Activated CD4-positive, alpha-beta memory T cell treated with anti-CD3 and anti-CD28 coated beads, Interleukin-2, amount 10 ng/mL, durations not matched to agents 7 days and 5 days (primary cell): ENCODE measurements around the gene OR8B8. TPM values are rescaled to one million over a fixed set of nuclear protein-coding genes. Genes with fewer than 3 reads are reported as not detected.
"Not testable (repeated sequence)": the region's sequence is repeated elsewhere in the genome, so short reads cannot be mapped to it uniquely, and the experiment has no call there.

ENCODE experiments used
- CTCF ChIA-PET: fragments of 350-600 bp; sonication (Branson Sonifier 250); formaldehyde crosslinking; loops from one replicate; lab custom pipeline; 2021; ENCODE audit warnings: antibody characterized with exemption, inconsistent platforms; lab: Charles Lee
- POLR2A ChIA-PET: fragments of 350-600 bp; sonication (Branson Sonifier 250); formaldehyde crosslinking; loops from one replicate; lab custom pipeline; 2021; ENCODE audit warnings: antibody characterized with exemption; lab: Charles Lee
- DNase-seq: peaks from one replicate; pipeline ENCODE4 v3.0.0-alpha.2; 2020
- H3K27ac Mint-ChIP-seq: one replicate; pipeline ENCODE4 v1.8.0; 2021; ENCODE audit warnings: mild to moderate bottlenecking, mixed read lengths
- H3K27me3 Mint-ChIP-seq: one replicate; pipeline ENCODE4 v1.8.0; 2021; ENCODE audit warnings: mixed read lengths
- H3K36me3 Mint-ChIP-seq: one replicate; pipeline ENCODE4 v1.8.0; 2021; ENCODE audit warnings: low read depth, mixed read lengths
- H3K4me1 Mint-ChIP-seq: one replicate; pipeline ENCODE4 v1.8.0; 2021; ENCODE audit warnings: mixed read lengths
- H3K4me3 Mint-ChIP-seq: one replicate; pipeline ENCODE4 v1.8.0; 2021; ENCODE audit warnings: mild to moderate bottlenecking, mixed read lengths
- H3K9me3 Mint-ChIP-seq: one replicate; pipeline ENCODE4 v1.8.0; 2021; ENCODE audit warnings: mixed read lengths
- total RNA-seq, 2 experiments: library from RNA; stranded (reverse); gene quantifications; one replicate each; pipeline ENCODE4 v1.2.3, GENCODE V29; 2021

Gene OR8B8
- total RNA-seq, 2 experiments from 2014 or later: not detected

DNA sequence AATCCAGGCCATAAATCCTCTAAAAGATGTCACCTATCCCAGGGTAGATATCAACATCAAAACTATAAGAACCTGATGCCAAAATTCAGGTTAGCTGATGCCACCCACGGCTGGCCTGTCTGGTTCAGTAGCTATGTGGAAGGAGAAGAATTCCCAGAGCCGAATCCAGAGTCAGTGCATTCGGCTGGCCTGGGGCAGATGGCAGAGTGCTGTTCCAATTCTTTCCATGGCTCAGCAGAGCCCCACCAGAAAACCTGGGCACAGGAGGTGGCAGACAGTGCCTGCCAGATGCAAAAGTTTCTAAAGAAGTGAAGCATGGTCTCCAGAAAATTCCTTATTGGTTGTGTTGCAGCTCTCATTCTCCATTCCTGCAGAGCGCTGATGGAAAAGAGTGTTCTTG, 19.9 kb upstream of the OR8B8 start:
- H3K4me3 Mint-ChIP-seq: no peak overlapping the region
- H3K27me3 Mint-ChIP-seq: peaks cover 2% of the 10 kb centered on the region
- no peak overlapping the region for H3K27ac Mint-ChIP-seq
- H3K36me3 Mint-ChIP-seq: no peaks in the 10 kb centered on the region
- peaks cover 4% of the 10 kb centered on the region for H3K9me3 Mint-ChIP-seq
- POLR2A ChIA-PET: no interaction called here
- no peaks in the 10 kb centered on the region for H3K4me1 Mint-ChIP-seq
- CTCF ChIA-PET: interaction anchor here (1.0 kb wide), 1 partner anchor 10 kb away, joined by 3 read pairs; no protein-coding TSS in a partner anchor
- no peak for DNase-seq

DNA sequence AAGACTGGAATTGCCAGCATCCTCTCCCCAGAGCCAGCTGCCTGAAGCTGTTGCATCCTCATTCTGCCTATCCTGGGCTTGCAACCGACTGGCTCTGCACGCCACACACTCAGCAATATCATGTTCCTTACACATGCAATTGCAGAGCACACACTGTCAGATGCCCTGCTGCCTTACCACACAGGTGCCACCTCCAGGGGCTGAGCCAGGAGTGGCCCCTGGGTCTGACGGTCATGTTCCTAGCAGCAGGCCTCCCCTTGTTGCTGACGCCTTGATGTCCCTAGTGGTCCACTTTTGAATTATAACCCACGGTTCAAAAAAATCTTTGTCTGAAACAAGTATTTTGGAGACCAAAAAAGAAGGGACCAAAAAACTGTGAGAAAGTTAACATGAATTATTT, 18.5 kb upstream of the OR8B8 start:
- Mint-ChIP-seq H3K27me3 (no peaks in the 10 kb centered on the region), H3K27ac (no peak overlapping the region), H3K4me3 (no peak overlapping the region), H3K36me3 (no peaks in the 10 kb centered on the region), H3K9me3 (peaks cover 7% of the 10 kb centered on the region), H3K4me1 (no peaks in the 10 kb centered on the region)
- ChIA-PET CTCF (interaction anchor here (1.1 kb wide), 1 partner anchor 47 kb away, joined by 3 read pairs; no protein-coding TSS in a partner anchor), POLR2A (no interaction called here)
- no peak for DNase-seq

DNA sequence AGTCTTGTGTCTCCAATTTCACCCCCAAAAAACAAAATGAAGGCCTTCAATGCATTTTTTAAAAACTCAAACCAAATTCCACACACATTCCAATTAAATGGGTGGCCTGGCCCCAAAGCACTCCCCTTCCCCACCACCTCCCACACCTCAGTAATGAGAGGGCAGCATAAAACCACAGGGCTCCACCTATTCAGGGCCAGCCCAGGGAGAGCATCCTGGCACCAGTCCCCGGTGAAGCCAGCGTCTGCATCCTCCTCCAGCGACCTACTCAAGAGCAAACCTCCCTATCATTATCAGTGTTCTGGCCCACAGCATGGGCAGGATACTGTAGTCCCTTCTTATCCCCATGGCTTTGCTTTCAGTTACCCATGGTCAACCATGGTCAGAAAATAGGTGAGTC, 17.8 kb upstream of the OR8B8 start:
- DNase-seq: no peak
- Mint-ChIP-seq H3K27me3 (no peaks in the 10 kb centered on the region), H3K27ac (no peak overlapping the region), H3K4me3 (no peak overlapping the region), H3K4me1 (no peaks in the 10 kb centered on the region), H3K9me3 (peaks cover 7% of the 10 kb centered on the region), H3K36me3 (no peaks in the 10 kb centered on the region)
- ChIA-PET CTCF (no interaction called here), POLR2A (no interaction called here)

DNA sequence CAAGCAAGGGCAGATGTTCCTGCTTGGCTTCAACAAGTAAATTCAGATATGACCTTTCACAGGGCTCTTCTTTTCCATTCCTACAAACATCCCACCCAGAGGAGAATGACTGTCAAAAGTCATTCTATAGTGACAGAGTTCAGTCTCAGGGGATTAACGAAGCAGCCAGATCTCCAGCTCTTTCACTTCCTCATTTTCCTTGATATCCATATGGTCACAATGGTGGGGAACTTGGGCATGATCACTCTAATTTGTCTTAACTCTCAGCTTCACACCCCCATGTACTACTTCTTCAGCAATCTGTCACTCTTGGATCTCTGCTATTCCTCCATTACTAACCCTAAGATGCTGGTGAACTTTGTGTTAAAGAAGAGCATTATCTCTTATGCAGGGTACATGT, 15.0 kb upstream of the OR8B8 start:
- no peak overlapping the region for H3K4me3 Mint-ChIP-seq
- H3K9me3 Mint-ChIP-seq: peaks cover 7% of the 10 kb centered on the region
- no peak for DNase-seq
- H3K27ac Mint-ChIP-seq: no peak overlapping the region
- H3K4me1 Mint-ChIP-seq: no peaks in the 10 kb centered on the region
- no peaks in the 10 kb centered on the region for H3K36me3 Mint-ChIP-seq
- no peaks in the 10 kb centered on the region for H3K27me3 Mint-ChIP-seq
- ChIA-PET CTCF (no interaction called here), POLR2A (no interaction called here)

DNA sequence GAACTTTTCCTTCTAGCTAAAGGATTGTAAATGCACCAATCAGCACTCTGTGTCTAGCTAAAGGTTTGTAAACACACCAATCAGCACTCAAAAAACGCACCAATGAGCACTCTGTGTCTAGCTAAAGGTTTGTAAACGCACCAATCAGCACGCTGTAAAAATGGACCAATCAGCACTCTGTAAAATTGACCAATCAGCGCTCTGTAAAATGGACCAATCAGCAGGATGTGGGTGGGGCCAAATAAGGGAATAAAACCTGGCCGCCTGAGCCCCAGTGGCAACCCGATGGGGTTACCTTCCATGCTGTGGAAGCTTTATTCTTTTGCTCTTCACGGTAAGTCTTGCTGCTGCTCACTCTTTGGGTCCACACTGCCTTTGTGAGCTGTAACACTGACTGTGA, 13.9 kb upstream of the OR8B8 start:
- POLR2A ChIA-PET, H3K27ac Mint-ChIP-seq, H3K4me3 Mint-ChIP-seq, DNase-seq, H3K27me3 Mint-ChIP-seq, CTCF ChIA-PET, H3K4me1 Mint-ChIP-seq, H3K9me3 Mint-ChIP-seq, H3K36me3 Mint-ChIP-seq: not testable (repeated sequence)

DNA sequence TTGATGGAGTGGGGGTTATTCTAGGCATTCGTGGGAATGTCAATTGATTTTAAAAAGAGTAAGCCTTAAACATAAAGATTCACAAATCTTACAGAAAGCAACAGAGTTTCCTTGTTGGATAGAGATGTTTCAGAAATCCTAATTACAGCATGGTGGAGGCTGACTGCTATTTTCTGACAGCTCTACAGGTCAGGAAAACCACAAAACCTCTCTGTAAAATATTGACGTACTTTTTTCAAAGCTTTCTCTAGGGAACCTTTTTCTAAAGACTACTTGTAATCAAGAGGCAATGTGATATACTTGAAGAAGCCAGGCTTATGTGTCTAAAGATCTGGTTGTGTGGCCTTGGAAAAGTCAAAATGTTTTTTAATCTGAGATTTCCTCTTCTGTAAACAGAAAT, 9.1 kb upstream of the OR8B8 start:
- ChIA-PET CTCF (no interaction called here), POLR2A (no interaction called here)
- no peak for DNase-seq
- Mint-ChIP-seq H3K36me3 (no peaks in the 10 kb centered on the region), H3K27ac (no peak overlapping the region), H3K27me3 (peaks cover 2% of the 10 kb centered on the region), H3K9me3 (peaks cover under 1% of the 10 kb centered on the region), H3K4me1 (no peaks in the 10 kb centered on the region), H3K4me3 (no peak overlapping the region)

DNA sequence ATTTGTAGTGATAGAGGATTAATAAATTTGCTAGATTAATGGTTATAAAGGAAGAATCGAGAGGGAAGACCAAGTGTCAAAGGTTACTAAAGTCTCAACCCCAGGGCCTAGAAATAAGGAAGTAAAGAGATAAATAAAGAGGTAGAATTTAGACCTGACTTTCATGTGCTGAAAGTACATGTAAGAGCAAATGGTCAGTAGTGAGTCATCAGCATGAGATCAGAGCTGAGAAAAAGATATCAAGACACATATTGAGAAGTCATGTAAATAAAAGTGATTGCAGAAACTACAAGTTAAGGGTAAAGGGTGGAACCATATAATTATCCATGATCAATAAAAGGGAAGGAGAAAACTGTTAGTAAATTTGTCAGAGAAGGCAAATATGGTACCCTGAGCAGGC, 1.4 kb upstream of the OR8B8 start:
- H3K36me3 Mint-ChIP-seq: no peaks in the 10 kb centered on the region
- H3K4me3 Mint-ChIP-seq: no peak overlapping the region
- ChIA-PET POLR2A (no interaction called here), CTCF (no interaction called here)
- DNase-seq: no peak
- no peak overlapping the region for H3K27ac Mint-ChIP-seq
- no peaks in the 10 kb centered on the region for H3K27me3 Mint-ChIP-seq
- no peaks in the 10 kb centered on the region for H3K4me1 Mint-ChIP-seq
- no peaks in the 10 kb centered on the region for H3K9me3 Mint-ChIP-seq

DNA sequence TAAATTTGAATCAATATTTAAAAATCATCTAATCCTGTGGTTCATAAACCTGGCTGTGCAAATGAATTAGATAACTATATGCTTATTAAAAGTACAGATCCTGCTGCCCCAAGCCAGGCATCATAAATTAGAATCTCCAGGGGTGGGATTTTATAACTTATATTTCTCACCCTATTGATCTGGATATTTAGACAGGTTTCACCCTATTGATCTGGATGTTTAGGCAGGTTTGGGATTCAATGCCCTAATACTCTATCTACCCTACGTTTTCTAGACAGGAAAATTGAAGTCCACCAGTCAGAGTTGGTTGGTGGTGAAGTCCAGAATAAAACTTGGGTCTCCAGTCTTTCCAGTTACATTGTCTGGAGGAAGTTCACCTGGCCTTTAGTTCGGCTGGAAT, 2.6 kb downstream of the OR8B8 start:
- Mint-ChIP-seq H3K9me3 (no peaks in the 10 kb centered on the region), H3K27me3 (no peaks in the 10 kb centered on the region), H3K4me3 (no peak overlapping the region), H3K36me3 (no peaks in the 10 kb centered on the region), H3K4me1 (no peaks in the 10 kb centered on the region), H3K27ac (no peak overlapping the region)
- POLR2A ChIA-PET: no interaction called here
- CTCF ChIA-PET: no interaction called here
- no peak for DNase-seq

DNA sequence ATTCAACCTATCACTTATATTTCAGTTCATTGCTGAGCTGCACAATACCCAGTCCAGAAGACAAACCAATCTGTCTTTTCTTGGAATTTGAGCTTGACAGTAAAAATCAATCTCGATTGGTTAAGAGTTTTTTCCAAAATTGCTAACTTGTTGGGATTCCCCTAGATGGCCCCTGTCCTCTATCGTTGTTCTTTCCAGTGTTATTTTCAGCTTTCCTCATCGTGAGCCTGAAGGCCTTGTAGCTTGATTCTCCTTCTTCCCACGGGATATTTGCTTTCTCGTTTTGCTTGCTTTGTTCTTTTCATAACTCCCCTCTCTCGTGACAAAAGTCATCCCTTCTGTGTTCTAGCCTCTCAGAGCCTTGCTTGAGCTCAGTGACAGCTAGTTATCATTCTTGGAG, 3.1 kb downstream of the OR8B8 start:
- no peak for DNase-seq
- Mint-ChIP-seq H3K4me1 (no peaks in the 10 kb centered on the region), H3K36me3 (no peaks in the 10 kb centered on the region), H3K27me3 (no peaks in the 10 kb centered on the region), H3K27ac (no peak overlapping the region), H3K4me3 (no peak overlapping the region), H3K9me3 (no peaks in the 10 kb centered on the region)
- CTCF ChIA-PET: no interaction called here
- POLR2A ChIA-PET: no interaction called here

DNA sequence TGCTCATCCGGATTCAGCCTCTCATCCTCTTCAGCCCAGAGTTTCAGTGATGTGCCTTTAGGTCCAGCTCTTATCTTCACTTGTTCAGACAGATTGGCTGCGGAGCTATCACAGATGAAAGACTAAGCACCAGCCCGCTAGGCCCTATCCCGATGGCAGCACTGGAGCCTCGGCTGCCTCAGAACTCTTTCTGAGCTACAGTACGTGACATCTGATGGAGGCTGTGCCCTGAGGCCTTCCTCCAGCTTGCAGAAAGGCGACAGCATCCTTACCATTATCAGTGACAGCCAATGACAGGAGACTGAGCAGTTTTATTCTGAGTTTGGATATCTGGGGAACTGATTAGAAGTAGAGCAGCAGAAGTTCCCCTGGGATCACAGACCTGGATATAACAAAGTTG, 4.0 kb downstream of the OR8B8 start:
- Mint-ChIP-seq H3K4me3 (no peak overlapping the region), H3K27me3 (no peaks in the 10 kb centered on the region), H3K27ac (no peak overlapping the region), H3K36me3 (no peaks in the 10 kb centered on the region), H3K9me3 (no peaks in the 10 kb centered on the region), H3K4me1 (no peaks in the 10 kb centered on the region)
- CTCF ChIA-PET: no interaction called here
- DNase-seq: no peak
- POLR2A ChIA-PET: no interaction called here

DNA sequence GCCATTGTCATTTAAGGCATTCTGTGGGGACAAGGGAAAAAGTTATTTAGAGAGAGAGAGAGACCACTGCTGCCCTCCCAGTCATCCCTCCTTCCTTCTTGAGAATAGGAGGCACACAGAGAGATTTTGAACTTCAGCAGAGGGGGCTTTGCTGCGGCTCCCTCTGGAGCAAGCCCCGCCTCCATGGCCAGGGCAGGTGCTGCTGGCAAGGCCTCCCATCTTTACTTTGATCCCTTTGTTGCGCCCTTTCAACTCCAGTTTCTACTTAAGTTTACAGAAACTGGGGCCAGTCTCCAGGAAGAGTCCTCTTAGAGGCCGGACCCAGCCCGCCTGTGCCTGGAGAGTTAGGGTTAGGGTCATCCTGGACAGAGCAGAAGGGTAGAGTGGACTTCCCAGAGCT, 4.4 kb downstream of the OR8B8 start:
- ChIA-PET CTCF (no interaction called here), POLR2A (no interaction called here)
- H3K27ac Mint-ChIP-seq: no peak overlapping the region
- H3K4me3 Mint-ChIP-seq: no peak overlapping the region
- no peaks in the 10 kb centered on the region for H3K4me1 Mint-ChIP-seq
- H3K36me3 Mint-ChIP-seq: no peaks in the 10 kb centered on the region
- no peak for DNase-seq
- no peaks in the 10 kb centered on the region for H3K9me3 Mint-ChIP-seq
- H3K27me3 Mint-ChIP-seq: no peaks in the 10 kb centered on the region

DNA sequence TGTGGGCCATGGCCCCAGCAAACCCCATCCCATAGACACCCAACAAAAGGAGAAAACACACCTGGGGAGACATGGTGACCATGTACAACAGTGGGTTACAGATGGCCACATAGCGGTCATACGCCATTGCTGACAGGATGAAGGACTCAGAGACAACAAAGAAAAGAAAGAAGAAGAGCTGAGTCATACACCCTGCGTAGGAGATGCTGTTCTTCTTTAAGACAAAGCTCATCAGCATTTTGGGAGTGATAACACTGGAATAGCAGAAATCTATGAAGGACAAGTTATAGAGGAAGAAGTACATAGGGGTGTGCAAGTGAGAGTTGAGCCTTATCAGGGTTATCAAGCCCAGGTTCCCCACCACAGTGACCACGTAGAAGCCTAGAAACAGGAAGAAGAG, 4.9 kb downstream of the OR8B8 start:
- Mint-ChIP-seq H3K4me3 (no peak overlapping the region), H3K9me3 (no peaks in the 10 kb centered on the region), H3K36me3 (no peaks in the 10 kb centered on the region), H3K4me1 (no peaks in the 10 kb centered on the region), H3K27me3 (no peaks in the 10 kb centered on the region), H3K27ac (no peak overlapping the region)
- ChIA-PET POLR2A (no interaction called here), CTCF (no interaction called here)
- no peak for DNase-seq

DNA sequence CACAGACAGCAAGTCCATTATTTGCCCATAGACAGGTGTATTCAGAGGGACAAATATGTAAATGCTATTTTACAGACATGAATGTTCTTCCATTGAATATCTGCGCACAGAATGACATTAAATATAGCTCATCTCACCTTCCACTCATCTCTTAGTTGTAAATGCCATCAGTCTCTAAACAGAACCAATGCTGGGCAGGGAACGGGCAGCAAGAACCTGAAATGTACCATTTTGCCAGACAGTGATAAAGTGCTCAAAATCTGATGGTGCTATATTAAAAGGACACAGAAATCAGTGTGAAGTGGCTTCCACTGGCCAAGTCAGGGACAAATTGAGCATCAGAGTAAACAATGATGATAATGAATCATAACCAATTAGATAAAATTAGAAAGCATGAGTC, 10.8 kb downstream of the OR8B8 start:
- no peaks in the 10 kb centered on the region for H3K27me3 Mint-ChIP-seq
- POLR2A ChIA-PET: no interaction called here
- H3K4me1 Mint-ChIP-seq: no peaks in the 10 kb centered on the region
- no peaks in the 10 kb centered on the region for H3K36me3 Mint-ChIP-seq
- H3K9me3 Mint-ChIP-seq: peaks cover 1% of the 10 kb centered on the region
- CTCF ChIA-PET: no interaction called here
- no peak for DNase-seq
- no peak overlapping the region for H3K4me3 Mint-ChIP-seq
- H3K27ac Mint-ChIP-seq: no peak overlapping the region

DNA sequence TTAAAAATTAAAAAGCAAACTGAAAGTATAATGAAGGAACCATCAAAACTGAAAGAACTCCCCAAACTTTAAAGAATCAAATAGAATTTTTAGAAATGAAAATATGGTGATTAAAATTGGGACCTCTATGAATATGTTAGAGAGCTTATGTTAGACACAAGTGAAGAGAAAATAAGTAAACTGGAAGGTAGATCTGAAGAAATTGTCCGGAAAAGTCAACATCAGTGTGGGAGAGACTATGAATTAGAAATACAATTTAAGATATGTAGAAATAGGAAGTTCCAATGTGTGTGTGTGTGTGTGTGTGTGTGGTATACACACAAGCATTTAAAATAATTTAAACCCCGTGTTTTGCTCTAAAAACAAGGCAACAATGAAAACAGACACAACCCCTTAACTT, 15.9 kb downstream of the OR8B8 start:
- H3K36me3 Mint-ChIP-seq: no peaks in the 10 kb centered on the region
- peaks cover 8% of the 10 kb centered on the region for H3K9me3 Mint-ChIP-seq
- ChIA-PET CTCF (no interaction called here), POLR2A (no interaction called here)
- H3K27ac Mint-ChIP-seq: no peak overlapping the region
- no peak for DNase-seq
- H3K27me3 Mint-ChIP-seq: no peaks in the 10 kb centered on the region
- H3K4me3 Mint-ChIP-seq: no peak overlapping the region
- H3K4me1 Mint-ChIP-seq: no peaks in the 10 kb centered on the region
